K562 (cell line): ENCODE measurements around the gene MOB1A. TPM values are rescaled to one million over a fixed set of nuclear protein-coding genes. Genes with fewer than 3 reads are reported as not detected.

Experiments used
- CREBBP ChIP-seq: IDR thresholded peaks from one replicate; pipeline ENCODE4 v1.6.1; 2012; ENCODE audit warnings: low read depth, mild to moderate bottlenecking, control low read depth, inconsistent platforms, low read length
- EHMT2 ChIP-seq: fragments of 450-650 bp; IDR thresholded peaks from 2 replicates; pipeline ENCODE4 v1.6.1; 2018; ENCODE audit warnings: antibody characterized with exemption
- HEY1 ChIP-seq: fragments of 250-450 bp; sonication (Bioruptor Pico); IDR thresholded peaks from 2 replicates; pipeline ENCODE4 v1.5.0; 2020; ENCODE audit warnings: mild to moderate bottlenecking, moderate library complexity, borderline replicate concordance
- LCOR ChIP-seq: sonication (generic); formaldehyde crosslinking; IDR thresholded peaks from 2 replicates; pipeline ENCODE4 v1.8.0; 2022; ENCODE audit warnings: mild to moderate bottlenecking, missing genetic modification reagents
- RCOR1 ChIP-seq, 2 experiments: IDR thresholded peaks; 2 replicates each; pipeline ENCODE4 v1.6.1; 2012; ENCODE audit warnings: low read depth in 2 of 2, low read length in 2 of 2, borderline replicate concordance in 1 of 2, improper control_type of control experiment in 1 of 2
- SMAD2 ChIP-seq: fragments of 150-350 bp; IDR thresholded peaks from 2 replicates; pipeline ENCODE4 v1.6.1; 2014; ENCODE audit warnings: low read depth, mild to moderate bottlenecking, low read length
- SMC3 ChIP-seq: conservative IDR thresholded peaks from 2 replicates; pipeline ENCODE4 v1.6.1; 2011; ENCODE audit warnings: low read depth, low read length, improper control_type of control experiment; ENCODE audit not compliant: insufficient read depth
- SRSF1 ChIP-seq: fragments of 200-400 bp; formaldehyde crosslinking; IDR thresholded peaks from 2 replicates; pipeline ENCODE4 v1.6.1; 2017; ENCODE audit warnings: mild to moderate bottlenecking, low read depth, low read length, moderate library complexity
- YBX1 ChIP-seq: fragments of 450-650 bp; IDR thresholded peaks from 2 replicates; pipeline ENCODE4 v1.7.1; 2016; ENCODE audit warnings: mild to moderate bottlenecking
- YY1 ChIP-seq, 3 experiments: IDR thresholded peaks; 2 replicates each; pipeline ENCODE4 v1.6.1; 2011; ENCODE audit warnings: low read length in 2 of 3, mild to moderate bottlenecking in 2 of 3, moderate library complexity in 2 of 3, borderline replicate concordance in 1 of 3, control low read depth in 1 of 3, low read depth in 1 of 3; ENCODE audit not compliant: insufficient read depth in 3 of 3, insufficient replicate concordance in 2 of 3, control insufficient read depth in 1 of 3, insufficient read length in 1 of 3; ENCODE audit errors: extremely low read depth in 1 of 3
- ZFP36 ChIP-seq: fragments of 150-350 bp; IDR thresholded peaks from 2 replicates; pipeline ENCODE4 v1.6.1; 2018; ENCODE audit warnings: low read length, low read depth; ENCODE audit not compliant: partially characterized antibody
- polyA plus RNA-seq, 8 experiments: library from polyadenylated mRNA; depleted of rRNA in 4 of 8; stranded (reverse) in 5 of 8; unstranded in 3 of 8; fragments of >200 nt; fragmentation: Nextera tagmentation in 2 of 8; fragmentation: Illumina TruSeq in 1 of 8; extraction: Ambion mirVana in 2 of 8; extraction: Trizol in 1 of 8; gene quantifications; 2 replicates each; pipeline versions ENCODE4 v1.2.1 to v1.2.3, GENCODE V29; 2011 to 2014; ENCODE audit warnings: inconsistent platforms in 1 of 8, missing spikeins in 1 of 8
- total RNA-seq, 7 experiments: library from RNA; depleted of rRNA in 6 of 7; stranded (reverse); fragments of >200 nt in 6 of 7; fragmentation: Illumina TruSeq in 2 of 7; extraction: Trizol in 2 of 7; gene quantifications; 2 replicates each; pipeline versions ENCODE4 v1.2.1 to v1.2.3, GENCODE V29; 2011 to 2021; ENCODE audit warnings: low replicate concordance in 1 of 7
- TF ChIP-seq, protein P1 (sequence below): fragments of 250-450 bp; sonication (Bioruptor Pico); IDR thresholded peaks from 2 replicates; pipeline ENCODE4 v1.5.0; 2022; ENCODE audit warnings: mild to moderate bottlenecking
- TF ChIP-seq, protein P2 (sequence below), 2 experiments: fragments of 450-650 bp; formaldehyde crosslinking in 1 of 2; IDR thresholded peaks; 2 replicates each; pipeline versions ENCODE4 v1.4.0 to v1.6.1; 2014 to 2020; ENCODE audit warnings: mild to moderate bottlenecking in 2 of 2, borderline replicate concordance in 1 of 2, low read depth in 1 of 2
- TF ChIP-seq, protein P3 (sequence below): sonication (generic); formaldehyde crosslinking; IDR thresholded peaks from 2 replicates; pipeline ENCODE4 v1.8.0; 2022; ENCODE audit warnings: missing genetic modification reagents, mild to moderate bottlenecking, moderate library complexity, borderline replicate concordance

The MOB1A gene
- total and polyA plus RNA-seq, 9 of the 15 experiments (the other 6 are each of a cell fraction or from before 2014, with no cell fraction given) = 24.8 to 100 (median 60.2) TPM

DNA sequence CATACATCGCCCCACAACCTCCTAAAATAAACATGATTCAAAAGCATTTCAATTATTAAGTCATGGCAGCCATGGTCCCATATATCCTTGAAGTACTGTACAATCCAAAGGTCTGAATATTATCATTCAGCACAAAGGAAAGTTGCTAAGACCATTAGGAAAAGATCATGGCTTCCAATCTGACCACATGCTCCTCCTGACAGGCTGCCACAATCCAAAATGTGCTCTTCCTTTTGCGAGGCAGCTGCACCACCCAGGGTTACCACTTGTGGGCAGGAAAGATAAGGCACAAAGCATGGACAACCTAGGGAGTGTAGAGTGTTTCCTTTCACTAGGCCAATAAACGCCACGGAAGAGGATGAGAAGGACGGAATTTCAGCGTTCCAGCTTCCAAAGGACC, 36.3 kb downstream of the MOB1A start (continued):
- TF ChIP-seq, protein P1, sequence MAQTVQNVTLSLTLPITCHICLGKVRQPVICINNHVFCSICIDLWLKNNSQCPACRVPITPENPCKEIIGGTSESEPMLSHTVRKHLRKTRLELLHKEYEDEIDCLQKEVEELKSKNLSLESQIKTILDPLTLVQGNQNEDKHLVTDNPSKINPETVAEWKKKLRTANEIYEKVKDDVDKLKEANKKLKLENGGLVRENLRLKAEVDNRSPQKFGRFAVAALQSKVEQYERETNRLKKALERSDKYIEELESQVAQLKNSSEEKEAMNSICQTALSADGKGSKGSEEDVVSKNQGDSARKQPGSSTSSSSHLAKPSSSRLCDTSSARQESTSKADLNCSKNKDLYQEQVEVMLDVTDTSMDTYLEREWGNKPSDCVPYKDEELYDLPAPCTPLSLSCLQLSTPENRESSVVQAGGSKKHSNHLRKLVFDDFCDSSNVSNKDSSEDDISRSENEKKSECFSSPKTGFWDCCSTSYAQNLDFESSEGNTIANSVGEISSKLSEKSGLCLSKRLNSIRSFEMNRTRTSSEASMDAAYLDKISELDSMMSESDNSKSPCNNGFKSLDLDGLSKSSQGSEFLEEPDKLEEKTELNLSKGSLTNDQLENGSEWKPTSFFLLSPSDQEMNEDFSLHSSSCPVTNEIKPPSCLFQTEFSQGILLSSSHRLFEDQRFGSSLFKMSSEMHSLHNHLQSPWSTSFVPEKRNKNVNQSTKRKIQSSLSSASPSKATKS (CRISPR knock-in tag) = no peak
- TF ChIP-seq SMC3 (peak; percentile 68), CREBBP (no peak), ZFP36 (peak; percentile 16), YY1 (IDR thresholded peaks at IDR 0.05; ENCODE audit: borderline replicate concordance in 1 of 3, control insufficient read depth in 1 of 3, extremely low read depth in 1 of 3, insufficient read depth in 3 of 3, insufficient read length in 1 of 3, insufficient replicate concordance in 2 of 3, low read depth in 1 of 3, low read length in 2 of 3) (peak in 2 of 3 experiments; percentile 34 to 67), SMAD2 (no peak), EHMT2 (peak; percentile 30; the same call in 1 of the 2 replicates), HEY1 (CRISPR knock-in tag) (0 out of 2 replicates have a peak, but pooled peaks have one; percentile 34), RCOR1 (IDR thresholded peaks at IDR 0.05; ENCODE audit: borderline replicate concordance in 1 of 2, low read depth in 2 of 2, low read length in 2 of 2) (peak in 1 of 2 experiments; percentile 36; a peak in 1 of 4 replicates), SRSF1 (no peak), LCOR (peak; percentile 31; the same call in 1 of the 2 replicates), YBX1 (no peak)
- TF ChIP-seq, protein P2, sequence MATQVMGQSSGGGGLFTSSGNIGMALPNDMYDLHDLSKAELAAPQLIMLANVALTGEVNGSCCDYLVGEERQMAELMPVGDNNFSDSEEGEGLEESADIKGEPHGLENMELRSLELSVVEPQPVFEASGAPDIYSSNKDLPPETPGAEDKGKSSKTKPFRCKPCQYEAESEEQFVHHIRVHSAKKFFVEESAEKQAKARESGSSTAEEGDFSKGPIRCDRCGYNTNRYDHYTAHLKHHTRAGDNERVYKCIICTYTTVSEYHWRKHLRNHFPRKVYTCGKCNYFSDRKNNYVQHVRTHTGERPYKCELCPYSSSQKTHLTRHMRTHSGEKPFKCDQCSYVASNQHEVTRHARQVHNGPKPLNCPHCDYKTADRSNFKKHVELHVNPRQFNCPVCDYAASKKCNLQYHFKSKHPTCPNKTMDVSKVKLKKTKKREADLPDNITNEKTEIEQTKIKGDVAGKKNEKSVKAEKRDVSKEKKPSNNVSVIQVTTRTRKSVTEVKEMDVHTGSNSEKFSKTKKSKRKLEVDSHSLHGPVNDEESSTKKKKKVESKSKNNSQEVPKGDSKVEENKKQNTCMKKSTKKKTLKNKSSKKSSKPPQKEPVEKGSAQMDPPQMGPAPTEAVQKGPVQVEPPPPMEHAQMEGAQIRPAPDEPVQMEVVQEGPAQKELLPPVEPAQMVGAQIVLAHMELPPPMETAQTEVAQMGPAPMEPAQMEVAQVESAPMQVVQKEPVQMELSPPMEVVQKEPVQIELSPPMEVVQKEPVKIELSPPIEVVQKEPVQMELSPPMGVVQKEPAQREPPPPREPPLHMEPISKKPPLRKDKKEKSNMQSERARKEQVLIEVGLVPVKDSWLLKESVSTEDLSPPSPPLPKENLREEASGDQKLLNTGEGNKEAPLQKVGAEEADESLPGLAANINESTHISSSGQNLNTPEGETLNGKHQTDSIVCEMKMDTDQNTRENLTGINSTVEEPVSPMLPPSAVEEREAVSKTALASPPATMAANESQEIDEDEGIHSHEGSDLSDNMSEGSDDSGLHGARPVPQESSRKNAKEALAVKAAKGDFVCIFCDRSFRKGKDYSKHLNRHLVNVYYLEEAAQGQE (IDR thresholded peaks at IDR 0.05; ENCODE audit: borderline replicate concordance) = peak; percentile 52
- TF ChIP-seq, protein P2 (CRISPR knock-in tag; IDR thresholded peaks at IDR 0.05; ENCODE audit: low read depth) = no peak
- TF ChIP-seq, protein P3, sequence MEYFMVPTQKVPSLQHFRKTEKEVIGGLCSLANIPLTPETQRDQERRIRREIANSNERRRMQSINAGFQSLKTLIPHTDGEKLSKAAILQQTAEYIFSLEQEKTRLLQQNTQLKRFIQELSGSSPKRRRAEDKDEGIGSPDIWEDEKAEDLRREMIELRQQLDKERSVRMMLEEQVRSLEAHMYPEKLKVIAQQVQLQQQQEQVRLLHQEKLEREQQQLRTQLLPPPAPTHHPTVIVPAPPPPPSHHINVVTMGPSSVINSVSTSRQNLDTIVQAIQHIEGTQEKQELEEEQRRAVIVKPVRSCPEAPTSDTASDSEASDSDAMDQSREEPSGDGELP (CRISPR knock-in tag) = no peak
